Inflammatory macrophage (primary cell): ENCODE data around the gene OR2F2.

Experiments used
- DNase-seq, 2 donors: peaks; one replicate each; pipeline ENCODE4 v3.0.0-alpha.2; 2020 to 2022

OR2F2 gene

DNA sequence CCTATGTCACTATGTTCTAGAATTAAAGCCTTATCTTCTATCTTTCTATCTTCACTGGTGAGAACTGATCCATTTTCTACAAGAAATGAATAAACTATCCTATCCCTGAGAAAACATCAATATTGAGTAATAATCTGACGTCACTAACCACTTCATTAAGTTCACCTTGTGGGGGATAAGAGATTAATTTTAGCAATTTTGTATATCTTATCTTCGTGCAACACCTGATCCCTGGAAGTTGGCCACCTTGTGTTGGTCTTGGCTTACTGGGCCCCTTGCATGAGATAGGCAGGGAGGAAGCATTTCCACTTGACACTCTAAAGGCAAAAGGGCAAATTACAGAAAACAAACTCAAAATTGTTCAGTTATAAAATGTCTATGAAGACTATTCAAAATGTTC lies 45.0 kb downstream of the OR2F2 start:
- DNase-seq, result no peak

DNA sequence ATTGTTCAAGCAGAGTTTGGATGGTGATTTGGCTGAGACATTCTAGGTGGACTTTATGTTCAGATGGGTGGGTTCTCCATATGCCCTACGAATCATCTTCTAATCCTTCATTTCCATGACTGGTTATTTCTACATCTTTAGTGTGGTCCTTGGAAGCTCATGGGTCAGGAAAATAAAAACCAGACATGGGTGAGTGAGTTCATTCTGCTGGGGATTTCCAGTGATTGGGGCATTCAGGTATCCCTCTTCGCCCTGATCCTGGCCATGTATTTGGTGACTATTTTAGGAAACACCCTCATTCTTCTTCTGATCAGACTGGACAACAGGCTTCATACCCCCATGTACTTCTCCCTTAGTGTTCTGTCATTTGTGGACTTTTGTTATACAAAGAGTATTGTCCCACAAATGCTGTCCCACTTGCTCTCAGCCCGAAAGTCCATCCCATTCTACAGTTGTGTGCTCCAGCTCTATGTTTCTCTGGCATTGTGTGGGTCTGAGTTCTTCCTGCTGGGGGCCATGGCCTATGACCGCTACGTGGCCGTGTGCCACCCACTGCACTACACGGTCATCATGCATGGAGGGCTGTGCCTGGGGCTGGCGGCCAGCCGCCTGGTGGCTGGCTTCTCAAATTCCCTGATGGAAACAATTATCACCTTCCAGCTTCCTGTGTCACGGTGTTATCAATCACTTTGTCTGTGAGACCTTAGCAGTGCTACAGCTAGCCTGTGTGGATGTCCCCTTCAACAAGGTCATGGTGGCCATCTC lies 45.9 kb downstream of the OR2F2 start:
- no peak for DNase-seq

DNA sequence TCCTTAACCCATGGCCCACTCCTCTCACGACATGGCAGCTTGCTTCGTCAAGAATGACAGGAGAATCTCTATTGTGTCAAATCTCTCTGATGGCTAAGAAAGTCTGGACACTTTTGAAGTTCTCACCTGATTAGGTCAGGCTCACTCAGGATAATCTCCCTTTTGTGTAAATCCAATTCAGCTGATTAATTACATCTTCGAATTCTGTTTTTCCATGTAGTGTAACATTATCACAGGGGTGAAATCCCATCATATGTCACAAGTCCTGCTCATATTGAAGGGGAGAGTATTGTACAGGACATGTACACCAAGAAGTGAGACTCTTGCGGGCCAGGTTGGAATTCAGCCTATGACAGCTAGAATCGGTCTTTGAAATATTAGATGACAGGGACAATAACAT lies 48.9 kb downstream of the OR2F2 start:
- no peak for DNase-seq
